Naive thymus-derived CD8-positive, alpha-beta T cell (primary cell): ENCODE data around the gene EEF1E1. TPM values are rescaled to one million over a fixed set of nuclear protein-coding genes. Genes with fewer than 3 reads are reported as not detected.

Experiments used
- ATAC-seq, 2 donors: fragments of 150-1000 bp; cut with Tn5 transposase in 1 of 2; sonication (Bioruptor Pico), chemical (Tn5 transposase) in 1 of 2; 1 replicate in 1 of 2; 2 replicates in 1 of 2; pipeline ENCODE4 v1.10.0; 2021; ENCODE audit warnings: mild to moderate bottlenecking in 2 of 2, moderate library complexity in 2 of 2
- POLR2A ChIA-PET: fragments of 350-600 bp; sonication (Branson Sonifier 250); formaldehyde crosslinking; loops from one replicate; lab custom pipeline; 2021; ENCODE audit warnings: antibody characterized with exemption; lab: Charles Lee
- DNase-seq, 10 donors: peaks; one replicate each; pipeline versions ENCODE4 v3.0.0 to v3.0.0-alpha.2; 2020 to 2022
- H3K27ac Mint-ChIP-seq, 10 donors: one replicate each; pipeline ENCODE4 v1.8.0; 2020 to 2022; ENCODE audit warnings: mild to moderate bottlenecking in 10 of 10, mixed read lengths in 10 of 10, moderate library complexity in 4 of 10, inconsistent platforms in 1 of 10
- H3K27me3 Mint-ChIP-seq, 5 donors: one replicate each; pipeline ENCODE4 v1.8.0; 2021 to 2022; ENCODE audit warnings: mixed read lengths in 5 of 5
- H3K36me3 Mint-ChIP-seq, 3 donors: one replicate each; pipeline ENCODE4 v1.8.0; 2020 to 2022; ENCODE audit warnings: mixed read lengths in 3 of 3, mild to moderate bottlenecking in 2 of 3, inconsistent platforms in 1 of 3
- H3K4me1 Mint-ChIP-seq, 4 donors: one replicate each; pipeline ENCODE4 v1.8.0; 2021 to 2022; ENCODE audit warnings: mixed read lengths in 4 of 4
- H3K4me3 Mint-ChIP-seq, 10 donors: one replicate each; pipeline ENCODE4 v1.8.0; 2020 to 2022; ENCODE audit warnings: mild to moderate bottlenecking in 10 of 10, mixed read lengths in 10 of 10, moderate library complexity in 6 of 10, inconsistent platforms in 1 of 10
- H3K9me3 Mint-ChIP-seq, 9 donors: one replicate each; pipeline ENCODE4 v1.8.0; 2020 to 2022; ENCODE audit warnings: mixed read lengths in 9 of 9, mild to moderate bottlenecking in 3 of 9, inconsistent platforms in 1 of 9, moderate library complexity in 1 of 9
- polyA plus RNA-seq, 3 donors: library from polyadenylated mRNA; unstranded; fragments of 300-500 nt; fragmentation: Illumina TruSeq; gene quantifications; one replicate each; pipeline ENCODE4 v1.2.3, GENCODE V29; 2021
- total RNA-seq, 8 experiments: library from RNA in 2 of 8; stranded (reverse) in 2 of 8; gene quantifications; one replicate each; pipeline ENCODE4 v1.2.3 and lab custom pipeline; 2021 to 2026

Gene EEF1E1
- total and polyA plus RNA-seq, 5 experiments from 2014 or later = 25.2 to 62.0 (median 55.5) TPM

DNA sequence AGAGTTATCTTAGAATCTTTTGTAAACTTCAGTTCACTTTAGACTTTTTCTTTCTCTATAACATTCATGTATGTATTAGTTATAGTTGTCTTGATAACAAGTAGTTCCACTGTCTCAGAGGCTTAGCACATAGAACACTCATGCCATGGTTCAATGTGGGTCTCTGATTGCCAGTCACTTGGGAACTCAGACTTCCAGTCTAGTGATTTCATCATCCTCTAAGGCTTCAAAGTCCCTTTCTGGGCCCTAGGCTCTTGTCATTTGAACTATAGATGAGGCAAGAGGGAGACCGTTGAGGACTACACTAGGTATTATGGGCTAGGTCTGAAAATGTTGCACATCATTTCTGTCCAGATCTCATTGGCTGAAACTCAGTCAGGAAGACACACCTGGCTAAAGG lies 8.4 kb upstream of the EEF1E1 start:
- no peaks in the 10 kb centered on the region for H3K4me1 Mint-ChIP-seq
- POLR2A ChIA-PET = no interaction called here
- peaks cover 25 to 51% (median 38%) of the 10 kb centered on the region in 5 donors for H3K27me3 Mint-ChIP-seq
- peaks cover 0 to 6% (median 0%) of the 10 kb centered on the region in 9 donors for H3K9me3 Mint-ChIP-seq
- H3K36me3 Mint-ChIP-seq = peaks cover 3 to 10% (median 5%) of the 10 kb centered on the region in 3 donors
- H3K4me3 Mint-ChIP-seq = no peak overlapping the region
- ATAC-seq = no peak
- no peak for DNase-seq
- H3K27ac Mint-ChIP-seq = peak overlapping the region in 1 of 10 donors; percentile 46

DNA sequence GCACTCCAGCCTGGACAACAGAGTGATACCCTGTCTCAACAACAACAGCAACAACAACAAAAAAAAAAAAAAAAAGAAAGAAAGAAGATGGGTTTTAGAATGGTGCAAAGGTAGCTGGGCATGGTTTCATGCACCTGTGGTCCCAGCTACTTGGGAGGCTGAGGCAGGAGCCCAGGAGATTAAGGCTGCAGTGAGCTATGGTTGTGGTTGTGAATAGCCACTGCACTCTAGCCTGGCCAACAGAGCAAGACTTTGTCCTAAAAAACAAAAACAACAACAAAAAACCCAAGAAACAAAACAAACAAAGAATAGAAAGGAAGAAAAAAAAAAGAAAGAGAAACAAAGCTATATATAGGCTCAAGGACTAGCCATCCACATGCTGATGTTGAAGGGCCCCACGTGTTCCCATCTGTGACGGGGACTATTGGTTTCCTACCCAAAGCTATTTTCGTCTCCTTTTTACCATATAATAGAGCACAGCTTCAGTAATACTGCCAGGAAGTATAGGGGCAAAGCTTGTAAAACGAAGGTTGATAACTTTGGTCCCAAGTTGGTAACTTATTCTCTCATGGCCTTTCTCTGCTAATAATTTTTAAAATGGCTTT lies 7.9 kb upstream of the EEF1E1 start:
- Mint-ChIP-seq H3K4me3 (no peak overlapping the region), H3K4me1 (no peaks in the 10 kb centered on the region), H3K36me3 (peaks cover 3 to 10% (median 5%) of the 10 kb centered on the region in 3 donors), H3K9me3 (peaks cover 0 to 4% (median 0%) of the 10 kb centered on the region in 9 donors), H3K27me3 (peaks cover 25 to 51% (median 38%) of the 10 kb centered on the region in 5 donors), H3K27ac (no peak overlapping the region)
- no peak for DNase-seq
- no peak for ATAC-seq
- POLR2A ChIA-PET = no interaction called here

- H3K9me3 Mint-ChIP-seq = peaks cover 0 to 3% (median 0%) of the 10 kb centered on the region in 9 donors
Measured at GRCh38 chr6:8108759-8109539, 6.6 kb upstream of the EEF1E1 start.

GRCh38 chr6:8108031-8108660 lies 5.8 kb upstream of the EEF1E1 start:
- no peaks in the 10 kb centered on the region for H3K4me1 Mint-ChIP-seq

More at GRCh38 chr6:8108759-8109539, 6.6 kb upstream of the EEF1E1 start:
- H3K27ac Mint-ChIP-seq = no peak overlapping the region
- H3K36me3 Mint-ChIP-seq = peaks cover 3 to 10% (median 5%) of the 10 kb centered on the region in 3 donors
- ATAC-seq = no peak
- POLR2A ChIA-PET = no interaction called here
- H3K4me3 Mint-ChIP-seq = no peak overlapping the region
- H3K27me3 Mint-ChIP-seq = peaks cover 23 to 55% (median 37%) of the 10 kb centered on the region in 5 donors
- H3K4me1 Mint-ChIP-seq = no peaks in the 10 kb centered on the region
- no peak for DNase-seq

DNA sequence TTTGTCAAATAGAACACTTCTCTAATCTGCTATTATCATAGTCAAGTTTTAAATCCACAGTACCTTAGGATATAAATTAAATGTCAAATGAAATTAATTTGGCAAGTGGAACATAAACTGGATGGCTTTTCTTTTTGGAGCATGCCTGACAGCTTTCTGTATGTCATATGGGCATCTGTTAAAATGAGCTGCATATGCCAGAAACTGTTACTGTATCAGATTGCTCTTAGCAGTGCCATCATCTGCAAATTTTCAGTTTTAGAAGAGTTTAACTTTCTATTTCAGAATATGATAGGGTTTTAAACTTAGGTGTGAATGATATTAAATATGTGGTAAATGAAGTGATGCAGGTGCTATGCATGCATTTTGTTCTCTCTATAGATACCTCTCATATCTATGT lies 3.4 kb upstream of the EEF1E1 start:
- Mint-ChIP-seq H3K27ac (no peak overlapping the region), H3K4me1 (peaks cover 11 to 19% (median 15%) of the 10 kb centered on the region in 4 donors), H3K9me3 (peaks cover 0 to 3% (median 0%) of the 10 kb centered on the region in 9 donors), H3K27me3 (peaks cover 23 to 56% (median 37%) of the 10 kb centered on the region in 5 donors), H3K4me3 (no peak overlapping the region), H3K36me3 (peaks cover 3 to 10% (median 5%) of the 10 kb centered on the region in 3 donors)
- DNase-seq (no peak), ATAC-seq (no peak)
- POLR2A ChIA-PET = no interaction called here

More at GRCh38 chr6:8108031-8108660, 5.8 kb upstream of the EEF1E1 start:
- H3K36me3 Mint-ChIP-seq = peaks cover 3 to 10% (median 5%) of the 10 kb centered on the region in 3 donors
- H3K27ac Mint-ChIP-seq = no peak overlapping the region
- peaks cover 0 to 3% (median 0%) of the 10 kb centered on the region in 9 donors for H3K9me3 Mint-ChIP-seq
- H3K27me3 Mint-ChIP-seq = peaks cover 23 to 56% (median 37%) of the 10 kb centered on the region in 5 donors
- POLR2A ChIA-PET = interaction anchor here (0.6 kb wide), 1 partner anchor 202 kb away, joined by 3 read pairs; no protein-coding TSS in a partner anchor
- no peak overlapping the region for H3K4me3 Mint-ChIP-seq
- ATAC-seq (no peak), DNase-seq (no peak)

DNA sequence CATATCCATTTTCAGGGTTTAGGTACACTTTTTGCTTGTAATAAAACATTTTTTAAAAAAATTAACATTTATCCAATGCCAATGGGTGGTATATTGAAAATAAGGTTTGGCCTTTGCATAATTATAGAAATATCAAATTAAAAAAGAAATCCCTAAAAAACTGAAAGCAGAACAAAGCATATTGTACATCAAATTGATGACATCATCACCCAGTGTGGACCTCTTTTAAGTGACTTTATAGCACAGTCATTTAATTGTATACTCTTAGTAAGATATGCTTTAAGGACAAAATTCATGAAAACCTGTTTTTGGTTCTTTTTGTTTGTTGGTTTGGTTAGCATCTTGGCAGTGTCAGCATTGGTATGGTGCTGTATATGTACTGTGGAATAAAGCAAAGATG lies 1.4 kb upstream of the EEF1E1 start:
- ATAC-seq (no peak), DNase-seq (no peak)
- Mint-ChIP-seq H3K27ac (no peak overlapping the region), H3K27me3 (peaks cover 13 to 41% (median 28%) of the 10 kb centered on the region in 5 donors), H3K4me1 (peaks cover 18 to 32% (median 25%) of the 10 kb centered on the region in 4 donors), H3K36me3 (peaks cover 3 to 10% (median 8%) of the 10 kb centered on the region in 3 donors), H3K4me3 (peak overlapping the region in 1 of 10 donors; percentile 18), H3K9me3 (peaks cover 0 to 3% (median 0%) of the 10 kb centered on the region in 9 donors)
- POLR2A ChIA-PET = no interaction called here

- ATAC-seq (no peak), DNase-seq (no peak)
- Mint-ChIP-seq H3K27me3 (peaks cover 0 to 10% (median 2%) of the 10 kb centered on the region in 5 donors), H3K27ac (peak overlapping the region in 3 of 10 donors; percentile 9 to 58 (median 48)), H3K4me1 (peaks cover 20 to 32% (median 30%) of the 10 kb centered on the region in 4 donors), H3K9me3 (no peaks in the 10 kb centered on the region), H3K4me3 (peak overlapping the region in 7 of 10 donors; percentile 3 to 36 (median 9)), H3K36me3 (peaks cover 0 to 29% (median 12%) of the 10 kb centered on the region in 3 donors)
- POLR2A ChIA-PET = interaction anchor here (0.9 kb wide), 1 partner anchor 36 kb away, joined by 3 read pairs; the partner anchor contains the start of gene BLOC1S5
Measured at GRCh38 chr6:8100159-8100854, 2.0 kb downstream of the EEF1E1 start.

DNA sequence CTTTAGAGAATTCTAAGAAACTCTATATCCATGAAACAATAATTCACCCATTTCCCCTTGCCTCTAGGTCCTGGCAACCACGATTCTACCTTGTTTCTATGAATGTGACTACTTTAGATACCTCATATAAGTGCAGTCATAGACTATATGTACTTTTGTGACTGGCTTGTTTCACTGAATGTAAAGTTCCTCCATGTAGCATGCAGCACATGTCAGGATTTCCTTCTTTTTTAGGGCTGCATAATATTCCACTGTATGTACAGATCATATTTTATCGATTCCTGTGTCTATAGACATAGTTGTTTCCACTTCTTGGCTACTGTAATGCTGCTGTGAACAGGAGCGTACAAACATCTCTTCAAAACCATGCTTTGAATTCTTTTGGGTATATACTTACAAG lies 11.7 kb downstream of the EEF1E1 start:
- Mint-ChIP-seq H3K27me3 (no peaks in the 10 kb centered on the region), H3K27ac (no peak overlapping the region), H3K4me1 (peaks cover 0 to 14% (median 8%) of the 10 kb centered on the region in 4 donors), H3K9me3 (peaks cover 0 to 6% (median 0%) of the 10 kb centered on the region in 9 donors), H3K36me3 (peaks cover 30 to 85% (median 60%) of the 10 kb centered on the region in 3 donors), H3K4me3 (no peak overlapping the region)
- POLR2A ChIA-PET = no interaction called here
- ATAC-seq (no peak), DNase-seq (no peak)

GRCh38 chr6:8088886-8089285 lies 13.5 kb downstream of the EEF1E1 start:
- no peak for ATAC-seq
- no peaks in the 10 kb centered on the region for H3K27me3 Mint-ChIP-seq
- H3K4me1 Mint-ChIP-seq = peaks cover 0 to 14% (median 8%) of the 10 kb centered on the region in 4 donors
- H3K27ac Mint-ChIP-seq = no peak overlapping the region
- peaks cover 30 to 75% (median 52%) of the 10 kb centered on the region in 3 donors for H3K36me3 Mint-ChIP-seq
- DNase-seq = no peak
- H3K9me3 Mint-ChIP-seq = peaks cover 0 to 6% (median 0%) of the 10 kb centered on the region in 9 donors
- POLR2A ChIA-PET = no interaction called here
- no peak overlapping the region for H3K4me3 Mint-ChIP-seq

GRCh38 chr6:8087870-8088754 lies 14.2 kb downstream of the EEF1E1 start:
- peaks cover 30 to 75% (median 50%) of the 10 kb centered on the region in 3 donors for H3K36me3 Mint-ChIP-seq
- no peaks in the 10 kb centered on the region for H3K27me3 Mint-ChIP-seq
- peaks cover 0 to 6% (median 0%) of the 10 kb centered on the region in 9 donors for H3K9me3 Mint-ChIP-seq
- peak overlapping the region in 1 of 10 donors; percentile 44 for H3K27ac Mint-ChIP-seq
- ATAC-seq (no peak), DNase-seq (no peak)
- POLR2A ChIA-PET = no interaction called here
- H3K4me3 Mint-ChIP-seq = no peak overlapping the region
- peaks cover 0 to 14% (median 10%) of the 10 kb centered on the region in 4 donors for H3K4me1 Mint-ChIP-seq

DNA sequence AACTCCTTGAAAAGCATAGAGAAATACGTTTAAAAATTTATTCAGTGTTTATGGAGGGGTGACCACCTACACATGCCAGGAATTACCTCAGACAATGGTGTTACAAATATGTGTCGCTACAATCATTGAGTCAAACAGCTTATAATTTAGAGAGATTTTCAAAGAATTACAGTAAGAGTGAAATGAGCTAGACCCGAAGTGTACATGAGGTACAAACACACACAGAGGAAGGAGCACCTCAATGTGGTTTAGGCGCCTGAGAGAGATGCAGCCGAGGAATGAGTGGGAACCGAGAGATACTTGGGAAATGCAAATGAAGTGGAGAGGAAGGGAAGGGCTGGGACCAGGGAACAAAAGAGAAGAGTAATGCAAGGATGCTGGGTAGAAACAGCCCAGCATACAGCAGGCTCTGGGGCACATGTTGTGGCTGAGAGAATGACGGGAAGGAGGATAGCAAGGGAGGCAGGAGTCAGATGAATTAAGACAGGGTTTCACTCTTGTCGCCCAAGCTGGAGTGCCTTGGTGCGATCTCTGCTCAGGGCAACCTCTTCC lies 15.5 kb downstream of the EEF1E1 start:
- ATAC-seq (no peak), DNase-seq (no peak)
- peaks cover 3 to 14% (median 8%) of the 10 kb centered on the region in 4 donors for H3K4me1 Mint-ChIP-seq
- H3K4me3 Mint-ChIP-seq = no peak overlapping the region
- H3K9me3 Mint-ChIP-seq = peaks cover 0 to 6% (median 0%) of the 10 kb centered on the region in 9 donors
- H3K36me3 Mint-ChIP-seq = peaks cover 30 to 71% (median 46%) of the 10 kb centered on the region in 3 donors
- H3K27me3 Mint-ChIP-seq = no peaks in the 10 kb centered on the region
- H3K27ac Mint-ChIP-seq = no peak overlapping the region
- POLR2A ChIA-PET = no interaction called here
